GM13977 (cell line): ENCODE results near the gene PDLIM7.

Experiments used
- DNase-seq: peaks from one replicate; pipeline ENCODE4 v3.0.0; 2012; ENCODE audit warnings: low spot score
- in situ Hi-C: fragments of 300-500 bp; cut with MboI; formaldehyde crosslinking; loops from one replicate; pipeline ENCODE4 v1.12.0; 2022; ENCODE audit warnings: low sequenced_read_pairs, low pct_unique_long_range_greater_than_20kb, mixed read lengths, inconsistent platforms; ENCODE audit not compliant: unreplicated experiment
- TF ChIP-seq, protein P1 (sequence below): IDR thresholded peaks from 2 replicates; pipeline ENCODE4 v1.5.1; 2012; ENCODE audit warnings: mild to moderate bottlenecking, control low read depth; ENCODE audit not compliant: insufficient read depth; ENCODE audit errors: extremely low read depth, missing control alignments

PDLIM7 gene

DNA sequence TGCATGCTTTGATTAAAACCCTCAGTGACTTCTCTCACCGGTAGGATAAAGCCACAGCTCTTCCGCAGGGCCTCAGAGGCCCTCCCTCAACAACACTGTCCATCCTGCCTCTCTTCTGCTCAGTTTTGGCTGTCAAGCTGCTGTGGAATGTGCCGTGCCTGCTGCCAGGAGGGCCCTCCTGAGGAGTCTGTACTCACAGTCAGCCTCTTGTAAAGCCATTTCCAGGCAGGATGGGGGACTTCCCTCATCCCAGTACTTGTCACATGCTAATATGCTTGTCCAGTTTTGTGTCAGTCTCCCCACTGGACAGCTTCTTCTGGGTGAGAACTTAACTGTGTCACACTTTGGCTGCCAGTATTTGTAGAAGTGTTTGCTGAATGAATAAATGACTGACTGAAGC is 33.2 kb upstream of the PDLIM7 start:
- in situ Hi-C loops = no loop called here
- TF ChIP-seq, protein P1, sequence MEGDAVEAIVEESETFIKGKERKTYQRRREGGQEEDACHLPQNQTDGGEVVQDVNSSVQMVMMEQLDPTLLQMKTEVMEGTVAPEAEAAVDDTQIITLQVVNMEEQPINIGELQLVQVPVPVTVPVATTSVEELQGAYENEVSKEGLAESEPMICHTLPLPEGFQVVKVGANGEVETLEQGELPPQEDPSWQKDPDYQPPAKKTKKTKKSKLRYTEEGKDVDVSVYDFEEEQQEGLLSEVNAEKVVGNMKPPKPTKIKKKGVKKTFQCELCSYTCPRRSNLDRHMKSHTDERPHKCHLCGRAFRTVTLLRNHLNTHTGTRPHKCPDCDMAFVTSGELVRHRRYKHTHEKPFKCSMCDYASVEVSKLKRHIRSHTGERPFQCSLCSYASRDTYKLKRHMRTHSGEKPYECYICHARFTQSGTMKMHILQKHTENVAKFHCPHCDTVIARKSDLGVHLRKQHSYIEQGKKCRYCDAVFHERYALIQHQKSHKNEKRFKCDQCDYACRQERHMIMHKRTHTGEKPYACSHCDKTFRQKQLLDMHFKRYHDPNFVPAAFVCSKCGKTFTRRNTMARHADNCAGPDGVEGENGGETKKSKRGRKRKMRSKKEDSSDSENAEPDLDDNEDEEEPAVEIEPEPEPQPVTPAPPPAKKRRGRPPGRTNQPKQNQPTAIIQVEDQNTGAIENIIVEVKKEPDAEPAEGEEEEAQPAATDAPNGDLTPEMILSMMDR = no peak
- no peak for DNase-seq

DNA sequence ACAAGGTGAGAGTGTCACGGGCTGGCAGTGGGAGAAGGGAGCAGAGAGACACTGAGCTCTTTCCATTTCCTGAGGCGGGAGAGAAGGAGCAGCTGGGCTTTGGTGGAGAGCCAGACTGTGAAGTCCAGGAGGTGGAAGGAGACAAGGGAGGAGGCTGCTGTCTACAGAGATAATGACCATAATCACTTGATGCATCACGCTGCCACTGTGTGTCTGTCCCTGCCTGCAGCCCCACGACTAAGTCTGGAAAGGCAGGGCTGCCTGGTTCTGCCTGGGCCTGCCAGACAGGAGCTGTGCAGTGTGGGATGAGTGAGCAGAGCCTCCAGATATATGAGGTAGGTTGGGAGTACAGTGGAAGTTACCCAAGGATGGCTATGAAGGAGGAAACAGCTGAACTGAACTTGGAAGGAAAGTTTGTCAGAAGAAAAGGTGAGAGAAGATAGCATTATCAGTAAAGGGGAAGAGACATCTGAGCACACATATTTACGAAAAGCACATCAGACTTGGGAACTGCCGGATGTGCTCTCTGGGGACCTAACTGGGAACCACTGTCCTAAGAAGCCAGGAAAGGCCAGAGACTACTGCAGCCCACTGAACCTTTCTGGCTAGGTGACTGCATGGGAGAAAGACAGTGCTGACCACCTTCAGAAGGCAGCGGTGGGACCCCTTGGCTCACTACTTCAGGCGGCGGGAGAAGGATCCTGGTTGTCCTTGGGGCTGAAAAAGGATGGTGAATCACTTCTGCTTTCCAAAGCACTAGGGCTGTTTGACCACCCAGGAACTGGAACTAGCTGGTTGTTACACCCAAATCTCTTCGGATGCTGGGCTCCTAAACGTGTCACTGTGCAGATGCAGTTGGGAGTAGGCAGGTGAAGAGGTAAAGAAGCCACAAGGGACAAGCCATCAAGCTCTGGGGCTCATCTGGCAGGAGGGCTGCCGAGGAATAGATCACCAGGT is 32.1 kb upstream of the PDLIM7 start:
- in situ Hi-C loops = no loop called here

DNA sequence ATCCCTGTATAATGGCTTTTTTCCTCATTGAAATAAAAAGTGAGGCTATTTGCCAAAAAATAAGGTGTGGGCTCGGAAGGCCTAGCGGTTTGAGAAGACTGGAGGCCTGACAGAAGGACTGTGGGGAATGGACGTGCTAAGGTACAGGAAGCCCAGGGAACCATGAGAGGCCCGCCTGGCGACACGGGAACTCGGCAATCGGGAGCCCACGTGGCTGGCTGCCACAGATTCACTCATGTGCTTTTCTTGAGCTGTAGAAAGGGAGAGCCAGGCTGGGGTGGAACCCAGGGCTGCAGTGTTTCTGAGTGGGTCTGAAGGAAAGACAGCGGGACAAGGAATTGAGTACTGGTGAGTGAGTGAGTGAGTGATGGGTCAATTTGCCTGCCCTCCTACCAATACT is 31.2 kb upstream of the PDLIM7 start:
- in situ Hi-C loops = no loop called here
- TF ChIP-seq, protein P1 = no peak
- no peak for DNase-seq

More for the DNA sequence above, 32.1 kb upstream of the PDLIM7 start:
- TF ChIP-seq, protein P1 = no peak
- DNase-seq = no peak

GRCh38 chr5:177527595-177527994 is 30.2 kb upstream of the PDLIM7 start:
- in situ Hi-C loops = no loop called here
- TF ChIP-seq, protein P1 = no peak
- no peak for DNase-seq

- TF ChIP-seq, protein P1 = no peak
- DNase-seq = no peak
- in situ Hi-C loops = no loop called here
Measured at GRCh38 chr5:177526791-177527190, 29.4 kb upstream of the PDLIM7 start.

GRCh38 chr5:177526191-177526590 is 28.8 kb upstream of the PDLIM7 start:
- TF ChIP-seq, protein P1 = no peak
- DNase-seq = no peak
- in situ Hi-C loops = no loop called here
